ENCODE results near the gene MBLAC1. TPM values are rescaled to one million over a fixed set of nuclear protein-coding genes. Genes with fewer than 3 reads are reported as not detected.
A peak's percentile ranks its signal among the peaks of the same experiment; 100 is the strongest.

The MBLAC1 gene
- total and polyA plus RNA-seq, 9 of the 15 experiments (the other 6 are each of a cell fraction or from before 2014, with no cell fraction given) = 0.03 to 3.1 (median 0.52) TPM

DNA sequence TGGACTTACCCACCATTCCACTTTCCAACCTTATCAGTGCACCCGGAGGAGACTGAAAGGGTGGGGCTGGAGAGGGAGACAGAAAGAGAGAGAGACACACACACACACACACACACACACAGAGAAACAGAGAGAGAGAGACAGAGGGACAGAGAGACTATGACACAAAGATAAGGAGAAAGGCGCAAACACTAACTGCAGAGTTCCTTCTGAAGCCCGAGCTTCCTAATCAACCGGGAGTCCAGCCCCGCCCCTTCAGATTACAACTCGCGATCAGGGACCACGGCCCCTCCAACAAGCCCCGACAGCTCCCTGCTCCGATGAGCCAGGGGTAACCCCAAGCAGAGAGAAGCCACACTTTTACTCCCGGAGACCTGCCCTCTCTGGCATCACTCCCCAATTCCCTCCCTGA lies 41.2 kb downstream of the MBLAC1 start (continued):
- TF ChIP-seq, protein P1, sequence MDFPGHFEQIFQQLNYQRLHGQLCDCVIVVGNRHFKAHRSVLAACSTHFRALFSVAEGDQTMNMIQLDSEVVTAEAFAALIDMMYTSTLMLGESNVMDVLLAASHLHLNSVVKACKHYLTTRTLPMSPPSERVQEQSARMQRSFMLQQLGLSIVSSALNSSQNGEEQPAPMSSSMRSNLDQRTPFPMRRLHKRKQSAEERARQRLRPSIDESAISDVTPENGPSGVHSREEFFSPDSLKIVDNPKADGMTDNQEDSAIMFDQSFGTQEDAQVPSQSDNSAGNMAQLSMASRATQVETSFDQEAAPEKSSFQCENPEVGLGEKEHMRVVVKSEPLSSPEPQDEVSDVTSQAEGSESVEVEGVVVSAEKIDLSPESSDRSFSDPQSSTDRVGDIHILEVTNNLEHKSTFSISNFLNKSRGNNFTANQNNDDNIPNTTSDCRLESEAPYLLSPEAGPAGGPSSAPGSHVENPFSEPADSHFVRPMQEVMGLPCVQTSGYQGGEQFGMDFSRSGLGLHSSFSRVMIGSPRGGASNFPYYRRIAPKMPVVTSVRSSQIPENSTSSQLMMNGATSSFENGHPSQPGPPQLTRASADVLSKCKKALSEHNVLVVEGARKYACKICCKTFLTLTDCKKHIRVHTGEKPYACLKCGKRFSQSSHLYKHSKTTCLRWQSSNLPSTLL (IDR thresholded peaks at IDR 0.05) = 0 out of 2 replicates have a peak, but pooled peaks have one; percentile 37
- TF ChIP-seq ASH1L (IDR thresholded peaks at IDR 0.05; ENCODE audit: borderline replicate concordance, low read depth, partially characterized antibody) (no peak), ELF4 (CRISPR knock-in tag; IDR thresholded peaks at IDR 0.05) (peak; percentile 96), TAF1 (IDR thresholded peaks at IDR 0.05; ENCODE audit: control insufficient read depth, extremely low read depth, insufficient read depth, low read length, severe bottlenecking) (no peak), NCOR1 (IDR thresholded peaks at IDR 0.05) (peak; percentile 88), ZNF175 (CRISPR knock-in tag; IDR thresholded peaks at IDR 0.05; ENCODE audit: low read depth) (0 out of 2 replicates have a peak, but pooled peaks have one; percentile 49), TEAD1 (CRISPR knock-in tag; IDR thresholded peaks at IDR 0.05) (peak in 1 of 2 experiments; percentile 66; a peak in 1 of 4 replicates), CBX5 (IDR thresholded peaks at IDR 0.05; ENCODE audit: borderline replicate concordance, low read depth) (no peak), ZNF133 (CRISPR knock-in tag; IDR thresholded peaks at IDR 0.05) (no peak), PTBP1 (IDR thresholded peaks at IDR 0.05; ENCODE audit: low read depth, low read length) (no peak), MECOM (CRISPR knock-in tag; IDR thresholded peaks at IDR 0.05) (0 out of 2 replicates have a peak, but pooled peaks have one; percentile 21), NR4A1 (CRISPR knock-in tag; IDR thresholded peaks at IDR 0.05) (no peak), NR4A1 (tag; IDR thresholded peaks at IDR 0.05) (peak; percentile 53; the same call in 1 of the 2 replicates), TAL1 (IDR thresholded peaks at IDR 0.05) (peak; percentile 63), ZNF217 (CRISPR knock-in tag; IDR thresholded peaks at IDR 0.05) (no peak), SRSF3 (IDR thresholded peaks at IDR 0.05; ENCODE audit: insufficient read depth, low read length) (no peak), HNRNPK (IDR thresholded peaks at IDR 0.05; ENCODE audit: low read depth, low read length, poor library complexity, severe bottlenecking) (no peak)
- TF ChIP-seq, protein P2, sequence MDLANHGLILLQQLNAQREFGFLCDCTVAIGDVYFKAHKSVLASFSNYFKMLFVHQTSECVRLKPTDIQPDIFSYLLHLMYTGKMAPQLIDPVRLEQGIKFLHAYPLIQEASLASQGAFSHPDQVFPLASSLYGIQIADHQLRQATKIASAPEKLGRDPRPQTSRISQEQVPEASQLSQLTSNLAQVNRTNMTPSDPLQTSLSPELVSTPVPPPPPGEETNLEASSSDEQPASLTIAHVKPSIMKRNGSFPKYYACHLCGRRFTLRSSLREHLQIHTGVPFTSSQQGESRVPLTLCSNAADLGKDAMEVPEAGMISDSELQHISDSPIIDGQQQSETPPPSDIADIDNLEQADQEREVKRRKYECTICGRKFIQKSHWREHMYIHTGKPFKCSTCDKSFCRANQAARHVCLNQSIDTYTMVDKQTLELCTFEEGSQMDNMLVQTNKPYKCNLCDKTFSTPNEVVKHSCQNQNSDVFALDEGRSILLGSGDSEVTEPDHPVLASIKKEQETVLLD (IDR thresholded peaks at IDR 0.05) = peak; percentile 93
- TF ChIP-seq, protein P3, sequence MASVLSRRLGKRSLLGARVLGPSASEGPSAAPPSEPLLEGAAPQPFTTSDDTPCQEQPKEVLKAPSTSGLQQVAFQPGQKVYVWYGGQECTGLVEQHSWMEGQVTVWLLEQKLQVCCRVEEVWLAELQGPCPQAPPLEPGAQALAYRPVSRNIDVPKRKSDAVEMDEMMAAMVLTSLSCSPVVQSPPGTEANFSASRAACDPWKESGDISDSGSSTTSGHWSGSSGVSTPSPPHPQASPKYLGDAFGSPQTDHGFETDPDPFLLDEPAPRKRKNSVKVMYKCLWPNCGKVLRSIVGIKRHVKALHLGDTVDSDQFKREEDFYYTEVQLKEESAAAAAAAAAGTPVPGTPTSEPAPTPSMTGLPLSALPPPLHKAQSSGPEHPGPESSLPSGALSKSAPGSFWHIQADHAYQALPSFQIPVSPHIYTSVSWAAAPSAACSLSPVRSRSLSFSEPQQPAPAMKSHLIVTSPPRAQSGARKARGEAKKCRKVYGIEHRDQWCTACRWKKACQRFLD (CRISPR knock-in tag; IDR thresholded peaks at IDR 0.05) = 0 out of 2 replicates have a peak, but pooled peaks have one; percentile 40
- TF ChIP-seq, protein P4, sequence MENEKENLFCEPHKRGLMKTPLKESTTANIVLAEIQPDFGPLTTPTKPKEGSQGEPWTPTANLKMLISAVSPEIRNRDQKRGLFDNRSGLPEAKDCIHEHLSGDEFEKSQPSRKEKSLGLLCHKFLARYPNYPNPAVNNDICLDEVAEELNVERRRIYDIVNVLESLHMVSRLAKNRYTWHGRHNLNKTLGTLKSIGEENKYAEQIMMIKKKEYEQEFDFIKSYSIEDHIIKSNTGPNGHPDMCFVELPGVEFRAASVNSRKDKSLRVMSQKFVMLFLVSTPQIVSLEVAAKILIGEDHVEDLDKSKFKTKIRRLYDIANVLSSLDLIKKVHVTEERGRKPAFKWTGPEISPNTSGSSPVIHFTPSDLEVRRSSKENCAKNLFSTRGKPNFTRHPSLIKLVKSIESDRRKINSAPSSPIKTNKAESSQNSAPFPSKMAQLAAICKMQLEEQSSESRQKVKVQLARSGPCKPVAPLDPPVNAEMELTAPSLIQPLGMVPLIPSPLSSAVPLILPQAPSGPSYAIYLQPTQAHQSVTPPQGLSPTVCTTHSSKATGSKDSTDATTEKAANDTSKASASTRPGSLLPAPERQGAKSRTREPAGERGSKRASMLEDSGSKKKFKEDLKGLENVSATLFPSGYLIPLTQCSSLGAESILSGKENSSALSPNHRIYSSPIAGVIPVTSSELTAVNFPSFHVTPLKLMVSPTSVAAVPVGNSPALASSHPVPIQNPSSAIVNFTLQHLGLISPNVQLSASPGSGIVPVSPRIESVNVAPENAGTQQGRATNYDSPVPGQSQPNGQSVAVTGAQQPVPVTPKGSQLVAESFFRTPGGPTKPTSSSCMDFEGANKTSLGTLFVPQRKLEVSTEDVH (IDR thresholded peaks at IDR 0.05; ENCODE audit: low read depth, partially characterized antibody) = peak; percentile 84
- TF ChIP-seq, protein P5, sequence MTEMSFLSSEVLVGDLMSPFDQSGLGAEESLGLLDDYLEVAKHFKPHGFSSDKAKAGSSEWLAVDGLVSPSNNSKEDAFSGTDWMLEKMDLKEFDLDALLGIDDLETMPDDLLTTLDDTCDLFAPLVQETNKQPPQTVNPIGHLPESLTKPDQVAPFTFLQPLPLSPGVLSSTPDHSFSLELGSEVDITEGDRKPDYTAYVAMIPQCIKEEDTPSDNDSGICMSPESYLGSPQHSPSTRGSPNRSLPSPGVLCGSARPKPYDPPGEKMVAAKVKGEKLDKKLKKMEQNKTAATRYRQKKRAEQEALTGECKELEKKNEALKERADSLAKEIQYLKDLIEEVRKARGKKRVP (CRISPR knock-in tag; IDR thresholded peaks at IDR 0.05) = no peak
